Transverse colon (tissue), 4 donors: ENCODE data around the gene P3H1. TPM values are rescaled to one million over a fixed set of nuclear protein-coding genes. Genes with fewer than 3 reads are reported as not detected.

Experiments used
- DNase-seq: peaks from one replicate; pipeline ENCODE4 v3.0.0-alpha.2; 2019
- H3K27ac ChIP-seq, 4 donors: fragments of 200-600 bp; sonication (generic); 2 replicates each; pipeline ENCODE4 v1.5.1; 2016 to 2018; ENCODE audit warnings: inconsistent platforms in 4 of 4
- H3K27me3 ChIP-seq: fragments of 200-600 bp; sonication (generic); 2 replicates; pipeline ENCODE4 v1.5.1; 2017; ENCODE audit warnings: inconsistent platforms
- H3K36me3 ChIP-seq, 4 donors: fragments of 200-600 bp; sonication (generic); 2 replicates each; pipeline ENCODE4 v1.5.1; 2017 to 2019; ENCODE audit warnings: inconsistent platforms in 4 of 4
- H3K4me1 ChIP-seq, 4 donors: fragments of 200-600 bp; sonication (generic); 2 replicates each; pipeline ENCODE4 v1.5.1; 2017 to 2020; ENCODE audit warnings: inconsistent platforms in 4 of 4
- H3K4me3 ChIP-seq, 4 donors: fragments of 200-600 bp; sonication (generic); 1 replicate in 1 of 4; 2 replicates in 3 of 4; pipeline versions ENCODE4 v1.5.1 to v1.6.1; 2017 to 2019; ENCODE audit warnings: inconsistent platforms in 4 of 4
- H3K9me3 ChIP-seq, 2 donors: fragments of 200-600 bp; sonication (generic); 2 replicates each; pipeline ENCODE4 v1.5.1; 2017 to 2019; ENCODE audit warnings: inconsistent platforms in 2 of 2
- EP300 ChIP-seq: sonication (generic); formaldehyde crosslinking; IDR thresholded peaks from one replicate; pipeline ENCODE4 v1.6.1; 2017; ENCODE audit warnings: antibody characterized with exemption, low read depth
- POLR2A ChIP-seq: fragments of 450-650 bp; IDR thresholded peaks from one replicate; pipeline ENCODE4 v1.6.1; 2016; ENCODE audit warnings: antibody characterized with exemption, mild to moderate bottlenecking, moderate library complexity
- POLR2AphosphoS5 ChIP-seq, 3 donors: sonication (generic); formaldehyde crosslinking; IDR thresholded peaks; one replicate each; pipeline ENCODE4 v1.6.1; 2016; ENCODE audit warnings: antibody characterized with exemption in 3 of 3
- WGBS, 2 donors: methylation state at CpG; one replicate each; pipeline ENCODE4 v1.1.5; 2018; ENCODE audit warnings: low coverage in 1 of 2; 5-methylcytosine and 5-hydroxymethylcytosine counted together
- in situ Hi-C, 4 donors: fragments of 200-750 bp; cut with MboI; loops; one replicate each; pipeline versions ENCODE4 v1.15.0 to v1.15.1; 2017; ENCODE audit warnings: low sequenced_read_pairs in 3 of 4, low pct_ligation_motif_present in 1 of 4, low pct_unique_long_range_greater_than_20kb in 1 of 4
- intact Hi-C: fragments of 100-400 bp; cut with DNase I; formaldehyde crosslinking; loops from one replicate; pipeline ENCODE4 v1.15.1; 2023; ENCODE audit warnings: low total_unique reads
- total RNA-seq, 4 donors: library from RNA; depleted of rRNA; stranded (reverse); fragments of >200 nt; gene quantifications; one replicate each; pipeline ENCODE4 v1.1.0, GENCODE V29; 2016
- TF ChIP-seq, protein P1 (sequence below), 5 experiments: fragments of 200-600 bp in 3 of 5; fragments of 450-650 bp in 2 of 5; sonication (generic) in 3 of 5; IDR thresholded peaks; 1 replicate in 2 of 5; 2 replicates in 3 of 5; pipeline ENCODE4 v1.5.1; 2016 to 2017; ENCODE audit warnings: antibody characterized with exemption in 5 of 5, inconsistent platforms in 3 of 5, mild to moderate bottlenecking in 2 of 5, moderate library complexity in 1 of 5

Gene P3H1
- total RNA-seq, 4 donors from 2014 or later = 8.7 to 37.2 (median 10.2) TPM

- Histone ChIP-seq H3K27ac (no peak within 1 kb of the TSS), H3K9me3 (no peaks in the 10 kb centered on the region), H3K4me1 (peaks cover 0 to 27% (median 7%) of the 10 kb centered on the region in 4 donors), H3K36me3 (no peaks in the 10 kb centered on the region), H3K4me3 (no peak within 1 kb of the TSS), H3K27me3 (no peaks in the 10 kb centered on the region)
- TF ChIP-seq, protein P1, sequence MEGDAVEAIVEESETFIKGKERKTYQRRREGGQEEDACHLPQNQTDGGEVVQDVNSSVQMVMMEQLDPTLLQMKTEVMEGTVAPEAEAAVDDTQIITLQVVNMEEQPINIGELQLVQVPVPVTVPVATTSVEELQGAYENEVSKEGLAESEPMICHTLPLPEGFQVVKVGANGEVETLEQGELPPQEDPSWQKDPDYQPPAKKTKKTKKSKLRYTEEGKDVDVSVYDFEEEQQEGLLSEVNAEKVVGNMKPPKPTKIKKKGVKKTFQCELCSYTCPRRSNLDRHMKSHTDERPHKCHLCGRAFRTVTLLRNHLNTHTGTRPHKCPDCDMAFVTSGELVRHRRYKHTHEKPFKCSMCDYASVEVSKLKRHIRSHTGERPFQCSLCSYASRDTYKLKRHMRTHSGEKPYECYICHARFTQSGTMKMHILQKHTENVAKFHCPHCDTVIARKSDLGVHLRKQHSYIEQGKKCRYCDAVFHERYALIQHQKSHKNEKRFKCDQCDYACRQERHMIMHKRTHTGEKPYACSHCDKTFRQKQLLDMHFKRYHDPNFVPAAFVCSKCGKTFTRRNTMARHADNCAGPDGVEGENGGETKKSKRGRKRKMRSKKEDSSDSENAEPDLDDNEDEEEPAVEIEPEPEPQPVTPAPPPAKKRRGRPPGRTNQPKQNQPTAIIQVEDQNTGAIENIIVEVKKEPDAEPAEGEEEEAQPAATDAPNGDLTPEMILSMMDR (IDR thresholded peaks at IDR 0.05) = no peak
- TF ChIP-seq POLR2AphosphoS5 (IDR thresholded peaks at IDR 0.05) (no peak), POLR2A (no peak), EP300 (no peak)
- in situ Hi-C loops (loop anchor here in 2 of 4 donors (10.0 to 25.0 kb wide), 3 partner anchors 165 to 603 kb away; partner anchors contain the start of gene FOXJ3 (in 1 of the 2)), intact Hi-C loops (loop anchor here (10.0 kb wide), 1 partner anchor 45 kb away; no protein-coding TSS in a partner anchor)
- WGBS, 2 donors = 71% methylated on average over 23 of the region's 27 CpGs; no CpG with 5 or more reads in 1 of the 2 donors
- DNase-seq = no peak
These were observed 26.8 kb downstream of the P3H1 start, which contains the start of gene CLDN19 for GRCh38 chr1:42739753-42740700. Gene CLDN19 (minus strand): TSS chr1:42740236. CDS start chr1:42740063, 173 bp downstream.

GRCh38 chr1:42738678-42739226, 28.1 kb downstream of the P3H1 start:
- Histone ChIP-seq H3K36me3 (no peaks in the 10 kb centered on the region), H3K9me3 (no peaks in the 10 kb centered on the region), H3K27ac (no peak overlapping the region), H3K4me1 (peaks cover 0 to 27% (median 7%) of the 10 kb centered on the region in 4 donors), H3K27me3 (no peaks in the 10 kb centered on the region), H3K4me3 (no peak overlapping the region)
- intact Hi-C loops = no loop called here
- in situ Hi-C loops = loop anchor here in 2 of 4 donors (25.0 kb wide), 2 partner anchors 401 to 601 kb away; partner anchors contain the start of gene FOXJ3 (in 1 of the 2)
- TF ChIP-seq POLR2A (no peak), EP300 (no peak), POLR2AphosphoS5 (IDR thresholded peaks at IDR 0.05) (no peak)
- TF ChIP-seq, protein P1 (IDR thresholded peaks at IDR 0.05) = no peak
- DNase-seq = no peak
- 79% methylated on average over 8 of the region's 8 CpGs; no CpG with 5 or more reads in 1 of the 2 donors for WGBS, 2 donors

GRCh38 chr1:42737986-42738677, 28.7 kb downstream of the P3H1 start:
- DNase-seq = no peak
- Histone ChIP-seq H3K9me3 (no peaks in the 10 kb centered on the region), H3K27me3 (no peaks in the 10 kb centered on the region), H3K27ac (no peak overlapping the region), H3K36me3 (no peaks in the 10 kb centered on the region), H3K4me3 (no peak overlapping the region), H3K4me1 (peaks cover 0 to 27% (median 7%) of the 10 kb centered on the region in 4 donors)
- WGBS, 2 donors = 80 to 89% methylated on average over 1 to 21 of the region's 21 CpGs
- TF ChIP-seq EP300 (no peak), POLR2A (no peak), POLR2AphosphoS5 (IDR thresholded peaks at IDR 0.05) (no peak)
- intact Hi-C loops = no loop called here
- in situ Hi-C loops = loop anchor here in 2 of 4 donors (25.0 kb wide), 2 partner anchors 401 to 601 kb away; partner anchors contain the start of gene FOXJ3 (in 1 of the 2)

DNA sequence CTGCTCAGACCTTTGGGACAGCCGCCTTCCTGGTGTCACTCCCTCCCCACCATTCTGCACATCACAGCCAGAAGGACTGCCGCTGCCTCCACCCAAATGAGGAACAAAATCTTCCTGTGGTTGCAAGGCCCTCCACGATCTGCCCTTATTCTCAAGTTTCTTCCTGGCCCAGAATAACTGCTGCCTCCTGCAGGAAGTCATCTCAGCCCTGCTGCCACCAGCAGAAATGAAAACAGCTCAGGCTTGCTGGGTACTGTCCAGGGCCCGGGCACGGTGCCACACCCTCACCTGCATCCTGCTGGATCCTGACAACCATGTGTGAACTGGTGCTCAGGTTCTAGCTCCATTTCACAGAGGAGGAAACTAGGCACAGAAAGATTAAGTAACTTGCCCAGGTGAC, 29.6 kb downstream of the P3H1 start:
- peak; percentile 67 for DNase-seq
- H3K9me3 ChIP-seq = no peaks in the 10 kb centered on the region
- H3K4me1 ChIP-seq = peaks cover 0 to 27% (median 7%) of the 10 kb centered on the region in 4 donors
- peak overlapping the region in 2 of 4 donors; percentile 12 for H3K27ac ChIP-seq
- WGBS, 2 donors = 45% methylated on average over 5 of the region's 5 CpGs; no CpG with 5 or more reads in 1 of the 2 donors
- no peak overlapping the region for H3K4me3 ChIP-seq
- H3K27me3 ChIP-seq = no peaks in the 10 kb centered on the region
- H3K36me3 ChIP-seq = no peaks in the 10 kb centered on the region
- intact Hi-C loops (no loop called here), in situ Hi-C loops (loop anchor here in 2 of 4 donors (25.0 kb wide), 2 partner anchors 400 to 600 kb away; partner anchors contain the start of gene FOXJ3 (in 1 of the 2))
- TF ChIP-seq POLR2AphosphoS5 (IDR thresholded peaks at IDR 0.05) (no peak), EP300 (no peak), POLR2A (no peak)
- TF ChIP-seq, protein P1 (IDR thresholded peaks at IDR 0.05) = no peak
